H9 (cell line): ENCODE data around the gene LRRC3. TPM values are rescaled to one million over a fixed set of nuclear protein-coding genes. Genes with fewer than 3 reads are reported as not detected.
"Not testable (repeated sequence)": the region's sequence is repeated elsewhere in the genome, so short reads cannot be mapped to it uniquely, and the experiment has no call there.

ENCODE experiments used
- DNase-seq: peaks from one replicate; pipeline ENCODE4 v3.0.0-alpha.2; 2017
- H2AFZ ChIP-seq: one replicate; pipeline ENCODE4 v1.6.1; 2013; ENCODE audit warnings: mild to moderate bottlenecking, low read length, control low read depth, moderate library complexity
- H2AK5ac ChIP-seq: 2 replicates; pipeline ENCODE4 v1.6.1; 2013; ENCODE audit warnings: low read length, control low read depth, mixed read lengths; ENCODE audit not compliant: insufficient read length
- H2BK120ac ChIP-seq: one replicate; pipeline ENCODE4 v1.6.1; 2013; ENCODE audit warnings: low read depth, mild to moderate bottlenecking, low read length, control low read depth, inconsistent platforms; ENCODE audit not compliant: poor library complexity, severe bottlenecking
- H2BK12ac ChIP-seq: 2 replicates; pipeline ENCODE4 v1.6.1; 2013; ENCODE audit warnings: low read length, control low read depth, mixed read lengths, low read depth; ENCODE audit not compliant: insufficient read length
- H2BK15ac ChIP-seq: 2 replicates; pipeline ENCODE4 v1.6.1; 2013; ENCODE audit warnings: low read depth, low read length, control low read depth
- H2BK20ac ChIP-seq: one replicate; pipeline ENCODE4 v1.6.1; 2013; ENCODE audit warnings: low read depth, mild to moderate bottlenecking, low read length, control low read depth, inconsistent platforms; ENCODE audit not compliant: poor library complexity, severe bottlenecking
- H2BK5ac ChIP-seq: 2 replicates; pipeline ENCODE4 v1.6.1; 2013; ENCODE audit warnings: low read length, control low read depth, mixed read lengths; ENCODE audit not compliant: insufficient read length
- H3K14ac ChIP-seq: 2 replicates; pipeline ENCODE4 v1.6.1; 2013; ENCODE audit warnings: low read length, control low read depth; ENCODE audit not compliant: insufficient read depth
- H3K18ac ChIP-seq: 2 replicates; pipeline ENCODE4 v1.6.1; 2013; ENCODE audit warnings: low read depth, mild to moderate bottlenecking, mixed read lengths, low read length, control low read depth; ENCODE audit not compliant: insufficient read length
- H3K23ac ChIP-seq: 2 replicates; pipeline ENCODE4 v1.6.1; 2013; ENCODE audit warnings: low read length, control low read depth, mixed read lengths, low read depth; ENCODE audit not compliant: insufficient read length
- H3K23me2 ChIP-seq: 2 replicates; pipeline ENCODE4 v1.6.1; 2013; ENCODE audit warnings: low read depth, mild to moderate bottlenecking, mixed read lengths, low read length, control low read depth; ENCODE audit not compliant: insufficient read length, poor library complexity, severe bottlenecking
- H3K27ac ChIP-seq: 2 replicates; pipeline ENCODE4 v1.5.1; 2013; ENCODE audit warnings: low read length, control low read depth, mixed read lengths, low read depth; ENCODE audit not compliant: insufficient read length
- H3K27me3 ChIP-seq: 2 replicates; pipeline ENCODE4 v1.6.1; 2013; ENCODE audit warnings: low read length, control low read depth, inconsistent platforms; ENCODE audit not compliant: insufficient read depth
- H3K4ac ChIP-seq: 2 replicates; pipeline ENCODE4 v1.6.1; 2013; ENCODE audit warnings: low read depth, mild to moderate bottlenecking, control low read depth, inconsistent platforms, low read length, moderate library complexity
- H3K4me1 ChIP-seq: 2 replicates; pipeline ENCODE4 v1.6.1; 2013; ENCODE audit warnings: low read length, control low read depth, inconsistent platforms; ENCODE audit not compliant: insufficient read depth
- H3K4me2 ChIP-seq: 2 replicates; pipeline ENCODE4 v1.6.1; 2013; ENCODE audit warnings: low read length, control low read depth, mixed read lengths; ENCODE audit not compliant: insufficient read length, insufficient read depth
- H3K56ac ChIP-seq: 2 replicates; pipeline ENCODE4 v1.6.1; 2013; ENCODE audit warnings: low read depth, mild to moderate bottlenecking, mixed read lengths, low read length, control low read depth; ENCODE audit not compliant: insufficient read length
- H3K79me1 ChIP-seq: 2 replicates; pipeline ENCODE4 v1.6.1; 2013; ENCODE audit warnings: low read depth, mild to moderate bottlenecking, moderate library complexity, low read length, control low read depth, inconsistent platforms; ENCODE audit not compliant: insufficient read depth, poor library complexity, severe bottlenecking
- H3K79me2 ChIP-seq: 2 replicates; pipeline ENCODE4 v1.6.1; 2013; ENCODE audit warnings: low read length, control low read depth, inconsistent platforms; ENCODE audit not compliant: insufficient read depth
- H3K9ac ChIP-seq: 2 replicates; pipeline ENCODE4 v1.6.1; 2013; ENCODE audit warnings: low read length, control low read depth, mixed read lengths; ENCODE audit not compliant: insufficient read length; ENCODE audit errors: extremely low read depth
- H3K9me3 ChIP-seq: one replicate; pipeline ENCODE4 v1.6.1; 2013; ENCODE audit warnings: low read depth, low read length, inconsistent platforms; ENCODE audit not compliant: control insufficient read depth
- H3T11ph ChIP-seq: one replicate; pipeline ENCODE4 v1.6.1; 2013; ENCODE audit warnings: mild to moderate bottlenecking, low read length, control low read depth, inconsistent platforms
- H4K20me1 ChIP-seq: one replicate; pipeline ENCODE4 v1.6.1; 2013; ENCODE audit not compliant: control insufficient read depth, insufficient read length, insufficient read depth
- H4K5ac ChIP-seq: 2 replicates; pipeline ENCODE4 v1.6.1; 2013; ENCODE audit warnings: low read depth, mild to moderate bottlenecking, mixed read lengths, low read length, control low read depth; ENCODE audit not compliant: insufficient read length
- H4K8ac ChIP-seq: replicated peaks from 2 replicates; pipeline ENCODE4 v1.6.1; 2013; ENCODE audit warnings: low read length, control low read depth, mixed read lengths, low read depth; ENCODE audit not compliant: insufficient read length
- H4K91ac ChIP-seq: 2 replicates; pipeline ENCODE4 v1.6.1; 2013; ENCODE audit warnings: low read depth, mild to moderate bottlenecking, moderate library complexity, mixed read lengths, low read length, control low read depth; ENCODE audit not compliant: insufficient read length
- H3K27ac Mint-ChIP-seq, 3 experiments: 2 replicates in 2 of 3; 3 replicates in 1 of 3; pipeline ENCODE4 v1.8.0; 2020 to 2021; ENCODE audit warnings: mixed read lengths in 3 of 3, mild to moderate bottlenecking in 1 of 3, moderate library complexity in 1 of 3
- H3K27me3 Mint-ChIP-seq: 2 replicates; pipeline ENCODE4 v1.8.0; 2021; ENCODE audit warnings: low read depth, mild to moderate bottlenecking, moderate library complexity, mixed read lengths
- H3K36me3 Mint-ChIP-seq, 3 experiments: 2 replicates in 2 of 3; 3 replicates in 1 of 3; pipeline ENCODE4 v1.8.0; 2020 to 2021; ENCODE audit warnings: low read depth in 3 of 3, mixed read lengths in 3 of 3; ENCODE audit not compliant: insufficient read depth in 1 of 3
- H3K4me1 Mint-ChIP-seq, 2 experiments: 2 replicates each; pipeline ENCODE4 v1.8.0; 2020; ENCODE audit warnings: mixed read lengths in 2 of 2
- H3K4me3 Mint-ChIP-seq, 2 experiments: 2 replicates in 1 of 2; 3 replicates in 1 of 2; pipeline ENCODE4 v1.8.0; 2020 to 2021; ENCODE audit warnings: mild to moderate bottlenecking in 2 of 2, mixed read lengths in 2 of 2, moderate library complexity in 1 of 2
- H3K9me3 Mint-ChIP-seq, 2 experiments: 2 replicates in 1 of 2; 3 replicates in 1 of 2; pipeline ENCODE4 v1.8.0; 2020; ENCODE audit warnings: mild to moderate bottlenecking in 2 of 2, mixed read lengths in 2 of 2, moderate library complexity in 1 of 2
- CTCF ChIP-seq: fragments of 200-600 bp; sonication (generic); conservative IDR thresholded peaks from 3 replicates; pipeline ENCODE4 v1.8.0; 2021; ENCODE audit warnings: antibody characterized with exemption, mild to moderate bottlenecking
- WGBS: extraction: QIAGEN DNeasy Blood & Tissue Kit; methylation state at CpG from one replicate; pipeline ENCODE4 v1.1.7; 2013; ENCODE audit warnings: missing lambda C conversion rate, low lambda C conversion rate, mixed read lengths; ENCODE audit not compliant: insufficient read length; ENCODE audit errors: extremely low coverage; 5-methylcytosine and 5-hydroxymethylcytosine counted together
- total RNA-seq: library from RNA; stranded (reverse); gene quantifications from 2 replicates; pipeline ENCODE4 v1.2.1, GENCODE V29; 2021

LRRC3 gene
- total RNA-seq, 1 experiment from 2014 or later: 3.1 TPM

GRCh38 chr21:44479556-44480199 is 24.4 kb downstream of the LRRC3 start:
- H4K20me1 ChIP-seq, H3T11ph ChIP-seq, H3K27ac Mint-ChIP-seq, H3K18ac ChIP-seq, H3K79me2 ChIP-seq, H3K36me3 Mint-ChIP-seq, H4K5ac ChIP-seq, H3K4ac ChIP-seq, H3K27me3 Mint-ChIP-seq, H2BK5ac ChIP-seq, H3K79me1 ChIP-seq, H3K9ac ChIP-seq, H2BK15ac ChIP-seq, H2BK12ac ChIP-seq, H3K27me3 ChIP-seq, H3K23me2 ChIP-seq, H3K4me2 ChIP-seq, H2AFZ ChIP-seq, H2BK120ac ChIP-seq, H2AK5ac ChIP-seq, H4K91ac ChIP-seq, H3K4me3 Mint-ChIP-seq, H4K8ac ChIP-seq, H3K9me3 ChIP-seq, H3K14ac ChIP-seq, H3K4me1 ChIP-seq, H3K56ac ChIP-seq, H3K23ac ChIP-seq, H2BK20ac ChIP-seq, H3K9me3 Mint-ChIP-seq, H3K27ac ChIP-seq: not testable (repeated sequence)
- TF ChIP-seq CTCF: peak; percentile 82
- DNase-seq: peak; percentile 60
- peaks cover 8 to 18% of the 10 kb centered on the region in 2 experiments for H3K4me1 Mint-ChIP-seq
- WGBS: no CpG with 5 or more reads among the region's 21 CpGs
